NK-92 (cell line): ENCODE data around the gene RGS3.

Experiments
- DNase-seq: peaks from one replicate; lab custom pipeline; 2025; ENCODE audit not compliant: unreplicated experiment; lab: John Stamatoyannopoulos, UW

Gene RGS3

GRCh38 chr9:113616116-113616515 lies 152.6 kb downstream of the RGS3 start:
- DNase-seq: no peak

GRCh38 chr9:113616621-113617496 lies 153.3 kb downstream of the RGS3 start:
- DNase-seq: no peak

- DNase-seq: no peak
Measured at GRCh38 chr9:113617550-113617949, 154.0 kb downstream of the RGS3 start.

- DNase-seq: no peak
Measured at GRCh38 chr9:113618836-113619490, 155.4 kb downstream of the RGS3 start.

- DNase-seq: no peak
Measured at GRCh38 chr9:113619491-113620376, 156.2 kb downstream of the RGS3 start.

GRCh38 chr9:113620377-113621161 lies 157.0 kb downstream of the RGS3 start:
- no peak for DNase-seq

- no peak for DNase-seq
Measured at GRCh38 chr9:113621309-113621791, 157.8 kb downstream of the RGS3 start.

GRCh38 chr9:113621980-113622379 lies 158.5 kb downstream of the RGS3 start:
- DNase-seq: no peak

GRCh38 chr9:113622600-113623400 lies 159.3 kb downstream of the RGS3 start:
- no peak for DNase-seq

GRCh38 chr9:113623851-113624485 lies 160.4 kb downstream of the RGS3 start:
- DNase-seq: no peak

- no peak for DNase-seq
Measured at GRCh38 chr9:113624721-113625120, 161.2 kb downstream of the RGS3 start.

GRCh38 chr9:113625486-113625885 lies 162.0 kb downstream of the RGS3 start:
- no peak for DNase-seq

- no peak for DNase-seq
Measured at GRCh38 chr9:113626735-113627495, 163.4 kb downstream of the RGS3 start.

- DNase-seq: no peak
Measured at GRCh38 chr9:113628621-113629020, 165.1 kb downstream of the RGS3 start.

- DNase-seq: no peak
Measured at GRCh38 chr9:113630386-113631136, 167.0 kb downstream of the RGS3 start.

- no peak for DNase-seq
Measured at GRCh38 chr9:113631137-113631765, 167.7 kb downstream of the RGS3 start.
